ENCODE data around the gene UCK2. TPM values are rescaled to one million over a fixed set of nuclear protein-coding genes. Genes with fewer than 3 reads are reported as not detected.

The UCK2 gene
- total and polyA plus RNA-seq, 2 of the 8 experiments (the other 6 are each of a cell fraction or from before 2014, with no cell fraction given): 103 to 109 TPM

DNA sequence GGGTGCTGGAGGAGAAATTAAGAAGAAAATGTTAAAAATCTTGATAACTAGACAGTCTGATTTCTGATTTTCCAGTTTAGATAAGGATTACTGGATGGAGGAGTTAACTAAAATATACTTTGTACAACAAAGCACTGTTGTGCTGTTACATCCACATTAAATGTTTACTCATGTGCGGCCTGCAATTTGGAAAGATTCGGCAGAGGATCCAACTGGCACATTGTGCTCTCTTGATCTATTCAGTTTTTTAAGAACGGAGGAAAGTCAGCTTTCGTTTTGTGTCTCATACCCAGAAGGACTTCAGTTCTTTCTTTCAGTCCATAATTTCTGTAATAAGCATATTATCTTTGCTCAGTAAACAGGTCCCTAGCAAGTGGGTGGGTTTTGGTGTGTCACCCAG is 52.5 kb downstream of the UCK2 start (continued):
- TF ChIP-seq, protein P1, sequence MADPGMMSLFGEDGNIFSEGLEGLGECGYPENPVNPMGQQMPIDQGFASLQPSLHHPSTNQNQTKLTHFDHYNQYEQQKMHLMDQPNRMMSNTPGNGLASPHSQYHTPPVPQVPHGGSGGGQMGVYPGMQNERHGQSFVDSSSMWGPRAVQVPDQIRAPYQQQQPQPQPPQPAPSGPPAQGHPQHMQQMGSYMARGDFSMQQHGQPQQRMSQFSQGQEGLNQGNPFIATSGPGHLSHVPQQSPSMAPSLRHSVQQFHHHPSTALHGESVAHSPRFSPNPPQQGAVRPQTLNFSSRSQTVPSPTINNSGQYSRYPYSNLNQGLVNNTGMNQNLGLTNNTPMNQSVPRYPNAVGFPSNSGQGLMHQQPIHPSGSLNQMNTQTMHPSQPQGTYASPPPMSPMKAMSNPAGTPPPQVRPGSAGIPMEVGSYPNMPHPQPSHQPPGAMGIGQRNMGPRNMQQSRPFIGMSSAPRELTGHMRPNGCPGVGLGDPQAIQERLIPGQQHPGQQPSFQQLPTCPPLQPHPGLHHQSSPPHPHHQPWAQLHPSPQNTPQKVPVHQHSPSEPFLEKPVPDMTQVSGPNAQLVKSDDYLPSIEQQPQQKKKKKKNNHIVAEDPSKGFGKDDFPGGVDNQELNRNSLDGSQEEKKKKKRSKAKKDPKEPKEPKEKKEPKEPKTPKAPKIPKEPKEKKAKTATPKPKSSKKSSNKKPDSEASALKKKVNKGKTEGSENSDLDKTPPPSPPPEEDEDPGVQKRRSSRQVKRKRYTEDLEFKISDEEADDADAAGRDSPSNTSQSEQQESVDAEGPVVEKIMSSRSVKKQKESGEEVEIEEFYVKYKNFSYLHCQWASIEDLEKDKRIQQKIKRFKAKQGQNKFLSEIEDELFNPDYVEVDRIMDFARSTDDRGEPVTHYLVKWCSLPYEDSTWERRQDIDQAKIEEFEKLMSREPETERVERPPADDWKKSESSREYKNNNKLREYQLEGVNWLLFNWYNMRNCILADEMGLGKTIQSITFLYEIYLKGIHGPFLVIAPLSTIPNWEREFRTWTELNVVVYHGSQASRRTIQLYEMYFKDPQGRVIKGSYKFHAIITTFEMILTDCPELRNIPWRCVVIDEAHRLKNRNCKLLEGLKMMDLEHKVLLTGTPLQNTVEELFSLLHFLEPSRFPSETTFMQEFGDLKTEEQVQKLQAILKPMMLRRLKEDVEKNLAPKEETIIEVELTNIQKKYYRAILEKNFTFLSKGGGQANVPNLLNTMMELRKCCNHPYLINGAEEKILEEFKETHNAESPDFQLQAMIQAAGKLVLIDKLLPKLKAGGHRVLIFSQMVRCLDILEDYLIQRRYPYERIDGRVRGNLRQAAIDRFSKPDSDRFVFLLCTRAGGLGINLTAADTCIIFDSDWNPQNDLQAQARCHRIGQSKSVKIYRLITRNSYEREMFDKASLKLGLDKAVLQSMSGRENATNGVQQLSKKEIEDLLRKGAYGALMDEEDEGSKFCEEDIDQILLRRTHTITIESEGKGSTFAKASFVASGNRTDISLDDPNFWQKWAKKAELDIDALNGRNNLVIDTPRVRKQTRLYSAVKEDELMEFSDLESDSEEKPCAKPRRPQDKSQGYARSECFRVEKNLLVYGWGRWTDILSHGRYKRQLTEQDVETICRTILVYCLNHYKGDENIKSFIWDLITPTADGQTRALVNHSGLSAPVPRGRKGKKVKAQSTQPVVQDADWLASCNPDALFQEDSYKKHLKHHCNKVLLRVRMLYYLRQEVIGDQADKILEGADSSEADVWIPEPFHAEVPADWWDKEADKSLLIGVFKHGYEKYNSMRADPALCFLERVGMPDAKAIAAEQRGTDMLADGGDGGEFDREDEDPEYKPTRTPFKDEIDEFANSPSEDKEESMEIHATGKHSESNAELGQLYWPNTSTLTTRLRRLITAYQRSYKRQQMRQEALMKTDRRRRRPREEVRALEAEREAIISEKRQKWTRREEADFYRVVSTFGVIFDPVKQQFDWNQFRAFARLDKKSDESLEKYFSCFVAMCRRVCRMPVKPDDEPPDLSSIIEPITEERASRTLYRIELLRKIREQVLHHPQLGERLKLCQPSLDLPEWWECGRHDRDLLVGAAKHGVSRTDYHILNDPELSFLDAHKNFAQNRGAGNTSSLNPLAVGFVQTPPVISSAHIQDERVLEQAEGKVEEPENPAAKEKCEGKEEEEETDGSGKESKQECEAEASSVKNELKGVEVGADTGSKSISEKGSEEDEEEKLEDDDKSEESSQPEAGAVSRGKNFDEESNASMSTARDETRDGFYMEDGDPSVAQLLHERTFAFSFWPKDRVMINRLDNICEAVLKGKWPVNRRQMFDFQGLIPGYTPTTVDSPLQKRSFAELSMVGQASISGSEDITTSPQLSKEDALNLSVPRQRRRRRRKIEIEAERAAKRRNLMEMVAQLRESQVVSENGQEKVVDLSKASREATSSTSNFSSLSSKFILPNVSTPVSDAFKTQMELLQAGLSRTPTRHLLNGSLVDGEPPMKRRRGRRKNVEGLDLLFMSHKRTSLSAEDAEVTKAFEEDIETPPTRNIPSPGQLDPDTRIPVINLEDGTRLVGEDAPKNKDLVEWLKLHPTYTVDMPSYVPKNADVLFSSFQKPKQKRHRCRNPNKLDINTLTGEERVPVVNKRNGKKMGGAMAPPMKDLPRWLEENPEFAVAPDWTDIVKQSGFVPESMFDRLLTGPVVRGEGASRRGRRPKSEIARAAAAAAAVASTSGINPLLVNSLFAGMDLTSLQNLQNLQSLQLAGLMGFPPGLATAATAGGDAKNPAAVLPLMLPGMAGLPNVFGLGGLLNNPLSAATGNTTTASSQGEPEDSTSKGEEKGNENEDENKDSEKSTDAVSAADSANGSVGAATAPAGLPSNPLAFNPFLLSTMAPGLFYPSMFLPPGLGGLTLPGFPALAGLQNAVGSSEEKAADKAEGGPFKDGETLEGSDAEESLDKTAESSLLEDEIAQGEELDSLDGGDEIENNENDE (IDR thresholded peaks at IDR 0.05; ENCODE audit: insufficient replicate concordance, low read length): no peak
- no peak for TF ChIP-seq RAD21 (IDR thresholded peaks at IDR 0.05 in 1 of 2, conservative IDR thresholded peaks at IDR 0.05 in 1 of 2; ENCODE audit: low read depth in 2 of 2, low read length in 2 of 2)
- TF ChIP-seq TEAD4 (IDR thresholded peaks at IDR 0.05; ENCODE audit: low read depth, low read length): no peak
- TF ChIP-seq TAF7 (optimal IDR thresholded peaks at IDR 0.05; ENCODE audit: borderline replicate concordance, low read depth, low read length): no peak
- no peak for TF ChIP-seq POLR2A (IDR thresholded peaks at IDR 0.05; ENCODE audit: control extremely low read depth in 1 of 2, low read depth in 2 of 2, low read length in 2 of 2)

All from H1 (cell line).